HepG2 (cell line): ENCODE measurements around the gene SLC50A1. TPM values are rescaled to one million over a fixed set of nuclear protein-coding genes. Genes with fewer than 3 reads are reported as not detected.

Source experiments
- BHLHE40 ChIP-seq: IDR thresholded peaks from 2 replicates; pipeline ENCODE4 v1.6.1; 2011; ENCODE audit warnings: low read length, improper control_type of control experiment
- GFI1 ChIP-seq: sonication (generic); formaldehyde crosslinking; IDR thresholded peaks from 2 replicates; pipeline ENCODE4 v1.5.0; 2020; ENCODE audit warnings: missing genetic modification reagents, mild to moderate bottlenecking, borderline replicate concordance
- HMG20A ChIP-seq: IDR thresholded peaks from 2 replicates; pipeline ENCODE4 v1.6.1; 2016; ENCODE audit warnings: borderline replicate concordance
- KLF16 ChIP-seq, 2 experiments: sonication (generic) in 1 of 2; formaldehyde crosslinking in 1 of 2; IDR thresholded peaks; 2 replicates each; pipeline versions ENCODE4 v1.6.1 to v1.8.0; 2016 to 2023; ENCODE audit warnings: missing genetic modification reagents in 2 of 2, missing compliant biosample characterization in 1 of 2
- KLF6 ChIP-seq: IDR thresholded peaks from 2 replicates; pipeline ENCODE4 v1.8.0; 2016; ENCODE audit warnings: missing biosample characterization, missing genetic modification reagents
- MEF2D ChIP-seq: sonication (generic); formaldehyde crosslinking; IDR thresholded peaks from 2 replicates; pipeline ENCODE4 v1.5.1; 2020; ENCODE audit warnings: mild to moderate bottlenecking, missing genetic modification reagents
- NFRKB ChIP-seq: fragments of 450-650 bp; IDR thresholded peaks from 2 replicates; pipeline ENCODE4 v1.6.1; 2017
- TGIF2 ChIP-seq: IDR thresholded peaks from 2 replicates; pipeline ENCODE4 v1.6.1; 2016; ENCODE audit warnings: control low read depth, missing compliant biosample characterization
- ZNF225 ChIP-seq: sonication (generic); formaldehyde crosslinking; IDR thresholded peaks from 2 replicates; pipeline ENCODE4 v1.4.0; 2020; ENCODE audit warnings: mild to moderate bottlenecking, missing genetic modification reagents
- polyA plus RNA-seq, 8 experiments: library from polyadenylated mRNA; depleted of rRNA in 3 of 8; stranded (reverse) in 7 of 8; unstranded in 1 of 8; fragments of >200 nt; fragmentation: Illumina TruSeq in 4 of 8; extraction: Trizol in 4 of 8; gene quantifications; 2 replicates each; pipeline versions ENCODE4 v1.2.1 to v1.2.3, GENCODE V29; 2011 to 2016; ENCODE audit warnings: low read depth in 4 of 8, missing spikeins in 1 of 8, mixed read lengths in 1 of 8; ENCODE audit not compliant: insufficient read depth in 1 of 8
- total RNA-seq, 5 experiments: library from RNA; depleted of rRNA; stranded (reverse); fragments of >200 nt; fragmentation: Illumina TruSeq; extraction: Trizol; gene quantifications; 2 replicates each; pipeline ENCODE4 v1.2.3, GENCODE V29; 2016; ENCODE audit warnings: low read depth in 1 of 5
- TF ChIP-seq, protein P1 (sequence below): IDR thresholded peaks from 2 replicates; pipeline ENCODE4 v1.6.1; 2016; ENCODE audit warnings: low read depth, control low read depth
- TF ChIP-seq, protein P2 (sequence below): sonication (generic); formaldehyde crosslinking; IDR thresholded peaks from 2 replicates; pipeline ENCODE4 v1.5.0; 2020; ENCODE audit warnings: missing genetic modification reagents
- TF ChIP-seq, protein P3 (sequence below): sonication (generic); formaldehyde crosslinking; IDR thresholded peaks from 2 replicates; pipeline ENCODE4 v1.8.1; 2022; ENCODE audit warnings: mild to moderate bottlenecking, missing genetic modification reagents
- TF ChIP-seq, protein P4 (sequence below), 2 experiments: sonication (generic) in 1 of 2; formaldehyde crosslinking in 1 of 2; IDR thresholded peaks; 2 replicates each; pipeline versions ENCODE4 v1.4.0 to v1.6.1; 2016 to 2020; ENCODE audit warnings: borderline replicate concordance in 1 of 2, low read depth in 1 of 2, mild to moderate bottlenecking in 1 of 2, missing genetic modification reagents in 1 of 2
- TF ChIP-seq, protein P5 (sequence below): fragments of 450-650 bp; IDR thresholded peaks from 2 replicates; pipeline ENCODE4 v1.6.1; 2016

SLC50A1 gene
- total and polyA plus RNA-seq, 2 of the 13 experiments (the other 11 are each of a cell fraction or from before 2014, with no cell fraction given), result 22.5 to 46.8 TPM

DNA sequence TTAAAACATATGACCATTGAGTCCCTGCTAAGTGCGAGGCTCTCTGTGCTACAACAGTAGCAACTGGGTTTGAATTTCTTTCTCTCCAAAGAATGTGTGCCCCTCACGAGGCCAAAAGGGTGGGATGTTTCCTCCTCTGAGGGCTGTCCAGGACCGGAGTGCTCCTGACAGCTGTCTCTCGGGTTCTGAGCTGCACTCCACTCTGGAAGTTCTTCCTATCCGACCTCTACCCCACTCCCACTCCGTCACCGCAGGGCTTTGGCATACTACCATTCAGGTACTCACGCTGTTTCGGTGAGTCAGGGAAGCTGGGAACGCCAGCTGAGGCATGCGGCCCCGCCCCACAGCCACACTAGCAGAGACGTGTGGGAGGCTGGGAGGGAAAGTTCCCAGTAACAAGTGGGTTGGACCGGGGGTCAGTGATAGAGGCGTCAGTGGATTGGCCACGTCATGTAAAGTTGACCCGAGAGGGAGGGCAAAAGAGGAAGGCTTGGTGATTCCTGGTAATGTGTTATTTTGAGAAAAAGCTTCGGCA, 705 bp upstream of the SLC50A1 start (continued):
- TF ChIP-seq, protein P1, sequence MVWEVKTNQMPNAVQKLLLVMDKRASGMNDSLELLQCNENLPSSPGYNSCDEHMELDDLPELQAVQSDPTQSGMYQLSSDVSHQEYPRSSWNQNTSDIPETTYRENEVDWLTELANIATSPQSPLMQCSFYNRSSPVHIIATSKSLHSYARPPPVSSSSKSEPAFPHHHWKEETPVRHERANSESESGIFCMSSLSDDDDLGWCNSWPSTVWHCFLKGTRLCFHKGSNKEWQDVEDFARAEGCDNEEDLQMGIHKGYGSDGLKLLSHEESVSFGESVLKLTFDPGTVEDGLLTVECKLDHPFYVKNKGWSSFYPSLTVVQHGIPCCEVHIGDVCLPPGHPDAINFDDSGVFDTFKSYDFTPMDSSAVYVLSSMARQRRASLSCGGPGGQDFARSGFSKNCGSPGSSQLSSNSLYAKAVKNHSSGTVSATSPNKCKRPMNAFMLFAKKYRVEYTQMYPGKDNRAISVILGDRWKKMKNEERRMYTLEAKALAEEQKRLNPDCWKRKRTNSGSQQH (CRISPR knock-in tag), result peak; percentile 77; the same call in 1 of the 2 replicates
- TF ChIP-seq MEF2D (CRISPR knock-in tag), result peak; percentile 57; the same call in 1 of the 2 replicates
- 0 out of 2 replicates have a peak, but pooled peaks have one; percentile 13 for TF ChIP-seq GFI1 (CRISPR knock-in tag)
- TF ChIP-seq, protein P2, sequence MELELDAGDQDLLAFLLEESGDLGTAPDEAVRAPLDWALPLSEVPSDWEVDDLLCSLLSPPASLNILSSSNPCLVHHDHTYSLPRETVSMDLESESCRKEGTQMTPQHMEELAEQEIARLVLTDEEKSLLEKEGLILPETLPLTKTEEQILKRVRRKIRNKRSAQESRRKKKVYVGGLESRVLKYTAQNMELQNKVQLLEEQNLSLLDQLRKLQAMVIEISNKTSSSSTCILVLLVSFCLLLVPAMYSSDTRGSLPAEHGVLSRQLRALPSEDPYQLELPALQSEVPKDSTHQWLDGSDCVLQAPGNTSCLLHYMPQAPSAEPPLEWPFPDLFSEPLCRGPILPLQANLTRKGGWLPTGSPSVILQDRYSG (CRISPR knock-in tag), result 0 out of 2 replicates have a peak, but pooled peaks have one; percentile 87
- TF ChIP-seq, protein P3, sequence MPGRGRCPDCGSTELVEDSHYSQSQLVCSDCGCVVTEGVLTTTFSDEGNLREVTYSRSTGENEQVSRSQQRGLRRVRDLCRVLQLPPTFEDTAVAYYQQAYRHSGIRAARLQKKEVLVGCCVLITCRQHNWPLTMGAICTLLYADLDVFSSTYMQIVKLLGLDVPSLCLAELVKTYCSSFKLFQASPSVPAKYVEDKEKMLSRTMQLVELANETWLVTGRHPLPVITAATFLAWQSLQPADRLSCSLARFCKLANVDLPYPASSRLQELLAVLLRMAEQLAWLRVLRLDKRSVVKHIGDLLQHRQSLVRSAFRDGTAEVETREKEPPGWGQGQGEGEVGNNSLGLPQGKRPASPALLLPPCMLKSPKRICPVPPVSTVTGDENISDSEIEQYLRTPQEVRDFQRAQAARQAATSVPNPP, result 0 out of 2 replicates have a peak, but pooled peaks have one; percentile 12
- TF ChIP-seq BHLHE40, result 0 out of 2 replicates have a peak, but pooled peaks have one; percentile 3
- TF ChIP-seq TGIF2 (CRISPR knock-in tag), result peak; percentile 81; the same call in 1 of the 2 replicates
- TF ChIP-seq KLF6 (CRISPR knock-in tag), result 0 out of 2 replicates have a peak, but pooled peaks have one; percentile 55
- TF ChIP-seq, protein P4, sequence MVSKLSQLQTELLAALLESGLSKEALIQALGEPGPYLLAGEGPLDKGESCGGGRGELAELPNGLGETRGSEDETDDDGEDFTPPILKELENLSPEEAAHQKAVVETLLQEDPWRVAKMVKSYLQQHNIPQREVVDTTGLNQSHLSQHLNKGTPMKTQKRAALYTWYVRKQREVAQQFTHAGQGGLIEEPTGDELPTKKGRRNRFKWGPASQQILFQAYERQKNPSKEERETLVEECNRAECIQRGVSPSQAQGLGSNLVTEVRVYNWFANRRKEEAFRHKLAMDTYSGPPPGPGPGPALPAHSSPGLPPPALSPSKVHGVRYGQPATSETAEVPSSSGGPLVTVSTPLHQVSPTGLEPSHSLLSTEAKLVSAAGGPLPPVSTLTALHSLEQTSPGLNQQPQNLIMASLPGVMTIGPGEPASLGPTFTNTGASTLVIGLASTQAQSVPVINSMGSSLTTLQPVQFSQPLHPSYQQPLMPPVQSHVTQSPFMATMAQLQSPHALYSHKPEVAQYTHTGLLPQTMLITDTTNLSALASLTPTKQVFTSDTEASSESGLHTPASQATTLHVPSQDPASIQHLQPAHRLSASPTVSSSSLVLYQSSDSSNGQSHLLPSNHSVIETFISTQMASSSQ (IDR thresholded peaks at IDR 0.05; ENCODE audit: low read depth), result 0 out of 2 replicates have a peak, but pooled peaks have one; percentile 28
- TF ChIP-seq, protein P4 (CRISPR knock-in tag; IDR thresholded peaks at IDR 0.05; ENCODE audit: borderline replicate concordance), result no peak
- TF ChIP-seq ZNF225 (CRISPR knock-in tag), result no peak
- TF ChIP-seq, protein P5, sequence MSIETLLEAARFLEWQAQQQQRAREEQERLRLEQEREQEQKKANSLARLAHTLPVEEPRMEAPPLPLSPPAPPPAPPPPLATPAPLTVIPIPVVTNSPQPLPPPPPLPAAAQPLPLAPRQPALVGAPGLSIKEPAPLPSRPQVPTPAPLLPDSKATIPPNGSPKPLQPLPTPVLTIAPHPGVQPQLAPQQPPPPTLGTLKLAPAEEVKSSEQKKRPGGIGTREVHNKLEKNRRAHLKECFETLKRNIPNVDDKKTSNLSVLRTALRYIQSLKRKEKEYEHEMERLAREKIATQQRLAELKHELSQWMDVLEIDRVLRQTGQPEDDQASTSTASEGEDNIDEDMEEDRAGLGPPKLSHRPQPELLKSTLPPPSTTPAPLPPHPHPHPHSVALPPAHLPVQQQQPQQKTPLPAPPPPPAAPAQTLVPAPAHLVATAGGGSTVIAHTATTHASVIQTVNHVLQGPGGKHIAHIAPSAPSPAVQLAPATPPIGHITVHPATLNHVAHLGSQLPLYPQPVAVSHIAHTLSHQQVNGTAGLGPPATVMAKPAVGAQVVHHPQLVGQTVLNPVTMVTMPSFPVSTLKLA, result peak; percentile 57
- TF ChIP-seq KLF16 (CRISPR knock-in tag; IDR thresholded peaks at IDR 0.05), result peak in 1 of 2 experiments; percentile 70; a peak in 1 of 4 replicates
- no peak for TF ChIP-seq NFRKB
- TF ChIP-seq HMG20A (CRISPR knock-in tag), result 0 out of 2 replicates have a peak, but pooled peaks have one; percentile 45
